Measurements from ENCODE around the gene RPS6KC1. TPM values are rescaled to one million over a fixed set of nuclear protein-coding genes. Genes with fewer than 3 reads are reported as not detected.
"Not testable (repeated sequence)": the region's sequence is repeated elsewhere in the genome, so short reads cannot be mapped to it uniquely, and the experiment has no call there.

Gene RPS6KC1
- polyA plus RNA-seq, 1 donor from 2014 or later, result 7.6 TPM

GRCh38 chr1:213275293-213275692 is 224.3 kb downstream of the RPS6KC1 start:
- H3K4me3 Mint-ChIP-seq, result no peak overlapping the region
- peaks cover 32% of the 10 kb centered on the region for H3K36me3 Mint-ChIP-seq
- no peak overlapping the region for H3K27ac Mint-ChIP-seq

GRCh38 chr1:213276236-213276635 is 225.2 kb downstream of the RPS6KC1 start:
- no peaks in the 10 kb centered on the region for H3K4me1 Mint-ChIP-seq
- H3K36me3 Mint-ChIP-seq, result peaks cover 29% of the 10 kb centered on the region
- H3K4me3 Mint-ChIP-seq, result no peak overlapping the region
- H3K27me3 Mint-ChIP-seq, result no peaks in the 10 kb centered on the region
- no peak overlapping the region for H3K27ac Mint-ChIP-seq
- H3K9me3 Mint-ChIP-seq, result peaks cover 0 to 2% (median 0%) of the 10 kb centered on the region in 3 donors

More at GRCh38 chr1:213275293-213275692, 224.3 kb downstream of the RPS6KC1 start:
- Mint-ChIP-seq H3K4me1 (no peaks in the 10 kb centered on the region), H3K9me3 (peaks cover 0 to 2% (median 0%) of the 10 kb centered on the region in 3 donors), H3K27me3 (no peaks in the 10 kb centered on the region)

GRCh38 chr1:213277036-213277435 is 226.0 kb downstream of the RPS6KC1 start:
- H3K27ac Mint-ChIP-seq, result no peak overlapping the region
- H3K4me3 Mint-ChIP-seq, result no peak overlapping the region
- H3K27me3 Mint-ChIP-seq, result no peaks in the 10 kb centered on the region
- peaks cover 0 to 2% (median 0%) of the 10 kb centered on the region in 3 donors for H3K9me3 Mint-ChIP-seq
- H3K36me3 Mint-ChIP-seq, result peaks cover 27% of the 10 kb centered on the region
- no peaks in the 10 kb centered on the region for H3K4me1 Mint-ChIP-seq

GRCh38 chr1:213279410-213279809 is 228.4 kb downstream of the RPS6KC1 start:
- H3K9me3 Mint-ChIP-seq, result peaks cover 0 to 7% (median 0%) of the 10 kb centered on the region in 3 donors
- H3K27ac Mint-ChIP-seq, result no peak overlapping the region
- no peak overlapping the region for H3K4me3 Mint-ChIP-seq
- H3K27me3 Mint-ChIP-seq, result no peaks in the 10 kb centered on the region
- no peaks in the 10 kb centered on the region for H3K4me1 Mint-ChIP-seq
- peaks cover 15% of the 10 kb centered on the region for H3K36me3 Mint-ChIP-seq

GRCh38 chr1:213281640-213282301 is 230.7 kb downstream of the RPS6KC1 start:
- Mint-ChIP-seq H3K27ac (no peak overlapping the region), H3K27me3 (no peaks in the 10 kb centered on the region), H3K36me3 (peaks cover 6% of the 10 kb centered on the region), H3K9me3 (peaks cover 0 to 7% (median 0%) of the 10 kb centered on the region in 3 donors), H3K4me3 (no peak overlapping the region), H3K4me1 (no peaks in the 10 kb centered on the region)

- Mint-ChIP-seq H3K4me1 (no peaks in the 10 kb centered on the region), H3K27me3 (no peaks in the 10 kb centered on the region), H3K27ac (no peak overlapping the region), H3K9me3 (peaks cover 0 to 7% (median 0%) of the 10 kb centered on the region in 3 donors), H3K36me3 (peaks cover 3% of the 10 kb centered on the region), H3K4me3 (no peak overlapping the region)
These were observed 233.6 kb downstream of the RPS6KC1 start for GRCh38 chr1:213284626-213285025.

- peaks cover 2% of the 10 kb centered on the region for H3K36me3 Mint-ChIP-seq
- H3K4me3 Mint-ChIP-seq, result no peak overlapping the region
- peaks cover 0 to 7% (median 0%) of the 10 kb centered on the region in 3 donors for H3K9me3 Mint-ChIP-seq
- H3K27me3 Mint-ChIP-seq, result no peaks in the 10 kb centered on the region
- H3K27ac Mint-ChIP-seq, result no peak overlapping the region
- no peaks in the 10 kb centered on the region for H3K4me1 Mint-ChIP-seq
These were observed 235.2 kb downstream of the RPS6KC1 start for GRCh38 chr1:213286235-213286634.

- H3K27me3 Mint-ChIP-seq, result no peaks in the 10 kb centered on the region
- H3K9me3 Mint-ChIP-seq, result peaks cover 0 to 7% (median 0%) of the 10 kb centered on the region in 3 donors
- H3K27ac Mint-ChIP-seq, result no peak overlapping the region
- peaks cover 2% of the 10 kb centered on the region for H3K36me3 Mint-ChIP-seq
- no peak overlapping the region for H3K4me3 Mint-ChIP-seq
- H3K4me1 Mint-ChIP-seq, result no peaks in the 10 kb centered on the region
These were observed 236.9 kb downstream of the RPS6KC1 start for GRCh38 chr1:213287987-213288386.

- Mint-ChIP-seq H3K9me3 (peaks cover 2 to 6% (median 4%) of the 10 kb centered on the region in 3 donors), H3K4me1 (no peaks in the 10 kb centered on the region), H3K27ac (no peak overlapping the region), H3K4me3 (no peak overlapping the region), H3K36me3 (no peaks in the 10 kb centered on the region), H3K27me3 (no peaks in the 10 kb centered on the region)
These were observed 240.5 kb downstream of the RPS6KC1 start for GRCh38 chr1:213291526-213291925.

- Mint-ChIP-seq H3K36me3 (no peaks in the 10 kb centered on the region), H3K9me3 (peaks cover 6 to 9% (median 9%) of the 10 kb centered on the region in 3 donors)
These were observed 241.6 kb downstream of the RPS6KC1 start for GRCh38 chr1:213292614-213293013.

GRCh38 chr1:213295860-213296259 is 244.8 kb downstream of the RPS6KC1 start:
- Mint-ChIP-seq H3K27ac (no peak overlapping the region), H3K9me3 (peaks cover 9 to 15% (median 11%) of the 10 kb centered on the region in 3 donors), H3K4me1 (no peaks in the 10 kb centered on the region), H3K27me3 (no peaks in the 10 kb centered on the region), H3K36me3 (no peaks in the 10 kb centered on the region), H3K4me3 (no peak overlapping the region)

More at GRCh38 chr1:213292614-213293013, 241.6 kb downstream of the RPS6KC1 start:
- Mint-ChIP-seq H3K27ac (no peak overlapping the region), H3K4me3 (no peak overlapping the region), H3K27me3 (no peaks in the 10 kb centered on the region), H3K4me1 (no peaks in the 10 kb centered on the region)

GRCh38 chr1:213296558-213296957 is 245.5 kb downstream of the RPS6KC1 start:
- Mint-ChIP-seq H3K4me3 (no peak overlapping the region), H3K27me3 (no peaks in the 10 kb centered on the region), H3K36me3 (no peaks in the 10 kb centered on the region), H3K4me1 (no peaks in the 10 kb centered on the region), H3K9me3 (peaks cover 9 to 15% (median 11%) of the 10 kb centered on the region in 3 donors), H3K27ac (no peak overlapping the region)

GRCh38 chr1:213297021-213297420 is 246.0 kb downstream of the RPS6KC1 start:
- no peaks in the 10 kb centered on the region for H3K36me3 Mint-ChIP-seq
- H3K27ac Mint-ChIP-seq, result no peak overlapping the region
- H3K27me3 Mint-ChIP-seq, result no peaks in the 10 kb centered on the region
- peaks cover 9 to 15% (median 11%) of the 10 kb centered on the region in 3 donors for H3K9me3 Mint-ChIP-seq
- H3K4me1 Mint-ChIP-seq, result no peaks in the 10 kb centered on the region
- no peak overlapping the region for H3K4me3 Mint-ChIP-seq

GRCh38 chr1:213300433-213300832 is 249.4 kb downstream of the RPS6KC1 start:
- H3K27ac Mint-ChIP-seq, result no peak overlapping the region
- no peaks in the 10 kb centered on the region for H3K36me3 Mint-ChIP-seq
- no peak overlapping the region for H3K4me3 Mint-ChIP-seq
- peaks cover 9 to 15% (median 11%) of the 10 kb centered on the region in 3 donors for H3K9me3 Mint-ChIP-seq
- H3K27me3 Mint-ChIP-seq, result no peaks in the 10 kb centered on the region
- no peaks in the 10 kb centered on the region for H3K4me1 Mint-ChIP-seq

GRCh38 chr1:213301524-213301923 is 250.5 kb downstream of the RPS6KC1 start:
- H3K9me3 Mint-ChIP-seq, H3K27ac Mint-ChIP-seq, H3K27me3 Mint-ChIP-seq, H3K36me3 Mint-ChIP-seq, H3K4me3 Mint-ChIP-seq, H3K4me1 Mint-ChIP-seq: not testable (repeated sequence)

- Mint-ChIP-seq H3K27me3 (peaks cover 1% of the 10 kb centered on the region), H3K9me3 (peaks cover 0 to 2% (median 0%) of the 10 kb centered on the region in 3 donors), H3K27ac (no peak overlapping the region), H3K4me1 (no peaks in the 10 kb centered on the region), H3K4me3 (no peak overlapping the region), H3K36me3 (no peaks in the 10 kb centered on the region)
These were observed 252.2 kb downstream of the RPS6KC1 start for GRCh38 chr1:213303286-213303685.

All from IgD-negative memory B cell (primary cell).